Limb (tissue), 2 donors: ENCODE data around the gene CEP72.
"Not testable (repeated sequence)": the region's sequence is repeated elsewhere in the genome, so short reads cannot be mapped to it uniquely, and the experiment has no call there.

Source experiments
- DNase-seq, 2 donors: peaks; one replicate each; pipeline ENCODE4 v3.0.0-alpha.2; 2016; ENCODE audit errors: extremely low spot score in 2 of 2

Gene CEP72

GRCh38 chr5:611731-612486 is at the start of gene CEP72:
Gene CEP72 (plus strand): TSS chr5:612340. CDS start chr5:612362, 22 bp downstream.
- peak; percentile 87 to 97 for DNase-seq

- no peak for DNase-seq
These were observed 46.2 kb upstream of the CEP72 start for GRCh38 chr5:565782-566440.

- no peak for DNase-seq
These were observed 45.4 kb upstream of the CEP72 start for GRCh38 chr5:566636-567309.

GRCh38 chr5:567664-568060 is 44.5 kb upstream of the CEP72 start:
- DNase-seq = no peak

GRCh38 chr5:568061-568781 is 43.9 kb upstream of the CEP72 start:
- no peak for DNase-seq

- DNase-seq = no peak
These were observed 43.3 kb upstream of the CEP72 start for GRCh38 chr5:568809-569208.

- no peak for DNase-seq
These were observed 42.7 kb upstream of the CEP72 start for GRCh38 chr5:569358-569867.

GRCh38 chr5:569868-570361 is 42.2 kb upstream of the CEP72 start:
- DNase-seq = no peak

GRCh38 chr5:570446-570845 is 41.7 kb upstream of the CEP72 start:
- DNase-seq = no peak

GRCh38 chr5:570886-571285 is 41.3 kb upstream of the CEP72 start:
- no peak for DNase-seq

GRCh38 chr5:571791-572190 is 40.3 kb upstream of the CEP72 start:
- no peak for DNase-seq

GRCh38 chr5:572398-573019 is 39.6 kb upstream of the CEP72 start:
- DNase-seq = no peak

- DNase-seq = no peak
These were observed 38.9 kb upstream of the CEP72 start for GRCh38 chr5:573206-573605.

GRCh38 chr5:573976-574375 is 38.2 kb upstream of the CEP72 start:
- DNase-seq = no peak

GRCh38 chr5:574906-575305 is 37.2 kb upstream of the CEP72 start:
- no peak for DNase-seq

- no peak for DNase-seq
These were observed 36.5 kb upstream of the CEP72 start for GRCh38 chr5:575636-576035.

- DNase-seq = not testable (repeated sequence)
These were observed 34.9 kb upstream of the CEP72 start for GRCh38 chr5:577214-577613.

GRCh38 chr5:577800-578199 is 34.3 kb upstream of the CEP72 start:
- no peak for DNase-seq

GRCh38 chr5:579211-579610 is 32.9 kb upstream of the CEP72 start:
- DNase-seq = no peak

- no peak for DNase-seq
These were observed 32.3 kb upstream of the CEP72 start for GRCh38 chr5:579746-580366.

GRCh38 chr5:580436-580835 is 31.7 kb upstream of the CEP72 start:
- no peak for DNase-seq
